ENCODE measurements around the gene CTDSPL.
"Not testable (repeated sequence)": the region's sequence is repeated elsewhere in the genome, so short reads cannot be mapped to it uniquely, and the experiment has no call there.

The CTDSPL gene, protein sequence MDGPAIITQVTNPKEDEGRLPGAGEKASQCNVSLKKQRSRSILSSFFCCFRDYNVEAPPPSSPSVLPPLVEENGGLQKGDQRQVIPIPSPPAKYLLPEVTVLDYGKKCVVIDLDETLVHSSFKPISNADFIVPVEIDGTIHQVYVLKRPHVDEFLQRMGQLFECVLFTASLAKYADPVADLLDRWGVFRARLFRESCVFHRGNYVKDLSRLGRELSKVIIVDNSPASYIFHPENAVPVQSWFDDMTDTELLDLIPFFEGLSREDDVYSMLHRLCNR

GRCh38 chr3:37861620-37862041 is at the start of gene CTDSPL:
CTDSPL (plus strand) TSS chr3:37861880; CDS start chr3:37862200, 320 bp downstream.
- DNase-seq = no peak

DNA sequence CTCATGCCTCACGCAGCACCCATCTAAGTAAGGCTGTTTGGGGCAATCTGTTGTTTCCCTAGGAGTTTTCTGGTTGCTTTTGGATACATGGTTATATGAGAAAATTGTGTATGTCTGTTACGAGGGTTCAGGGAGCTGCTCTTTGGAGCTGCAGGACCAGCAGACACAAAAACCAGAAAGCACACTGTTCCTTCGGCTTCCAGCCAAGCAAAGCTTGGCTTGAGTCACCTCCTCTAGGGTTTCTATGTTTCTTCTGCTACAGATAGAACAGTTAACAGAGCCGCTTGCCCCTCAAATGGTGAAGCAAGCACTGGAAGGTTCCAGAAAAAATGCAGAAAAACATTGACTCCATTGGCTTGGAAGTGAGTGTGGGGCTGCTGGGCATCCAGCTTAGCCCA is 49.2 kb upstream of the CTDSPL start:
- no peak for DNase-seq

- DNase-seq = no peak
These were observed 48.3 kb upstream of the CTDSPL start for GRCh38 chr3:37813403-37813802.

- no peak for DNase-seq
These were observed 47.1 kb upstream of the CTDSPL start for GRCh38 chr3:37814547-37814946.

DNA sequence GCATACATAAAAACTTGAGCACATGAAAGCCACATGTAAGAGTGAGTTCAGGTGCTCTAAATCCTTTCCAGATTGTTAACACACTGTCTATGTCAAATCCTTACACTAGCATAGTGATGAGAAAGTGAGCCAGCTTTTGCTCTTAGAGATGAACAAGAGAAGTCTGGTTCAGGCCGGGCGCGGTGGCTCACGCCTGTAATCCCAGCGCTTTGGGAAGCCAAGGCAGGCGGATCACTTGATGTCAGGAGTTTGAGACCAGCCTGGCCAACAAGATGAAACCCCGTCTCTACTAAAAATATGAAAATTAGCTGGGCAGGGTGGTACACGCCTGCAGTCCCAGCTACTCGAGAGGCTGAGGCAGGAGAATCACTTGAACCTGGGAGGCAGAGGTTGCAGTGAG is 46.5 kb upstream of the CTDSPL start:
- not testable (repeated sequence) for DNase-seq

GRCh38 chr3:37816271-37816670 is 45.4 kb upstream of the CTDSPL start:
- DNase-seq = no peak

GRCh38 chr3:37819591-37819990 is 42.1 kb upstream of the CTDSPL start:
- no peak for DNase-seq

DNA sequence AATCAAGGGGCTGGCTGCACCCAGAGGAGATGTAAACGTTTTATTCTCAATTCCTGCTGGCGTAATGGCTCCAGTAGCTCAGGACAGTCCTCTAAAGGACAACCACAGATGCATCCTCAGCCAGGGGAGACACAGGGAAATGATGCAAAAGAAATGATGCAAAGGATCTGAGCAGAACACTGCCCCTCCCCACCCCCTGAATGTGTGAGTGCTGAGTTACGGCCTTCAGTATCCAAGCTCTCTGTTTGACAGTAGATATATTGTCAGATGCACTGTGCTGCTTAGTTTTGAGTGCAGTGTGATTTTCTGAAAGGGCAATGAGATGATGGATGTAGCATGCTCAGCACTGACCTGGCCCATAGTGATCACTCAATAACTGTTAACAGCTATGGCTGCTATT is 41.4 kb upstream of the CTDSPL start:
- DNase-seq = no peak

DNA sequence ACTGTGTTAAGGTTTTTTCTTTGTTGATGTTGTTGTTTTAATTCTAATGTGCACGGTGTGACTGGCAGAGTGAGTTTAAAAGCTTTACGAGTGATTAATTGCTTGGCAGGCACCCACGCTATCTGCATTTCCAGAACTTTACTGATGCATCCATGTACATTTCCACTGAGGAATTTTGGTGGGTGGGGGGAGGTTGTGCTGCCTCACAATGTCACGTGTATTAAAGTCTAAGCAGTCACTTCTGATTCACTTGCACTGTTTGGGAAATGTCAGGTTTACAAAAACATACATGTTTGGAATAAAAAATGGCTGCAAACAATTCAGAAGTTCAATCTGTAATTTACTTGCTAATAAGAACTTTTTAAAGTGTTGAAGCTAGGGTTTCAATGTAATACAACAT is 38.5 kb upstream of the CTDSPL start:
- no peak for DNase-seq

- DNase-seq = no peak
These were observed 37.4 kb upstream of the CTDSPL start for GRCh38 chr3:37824090-37824953.

DNA sequence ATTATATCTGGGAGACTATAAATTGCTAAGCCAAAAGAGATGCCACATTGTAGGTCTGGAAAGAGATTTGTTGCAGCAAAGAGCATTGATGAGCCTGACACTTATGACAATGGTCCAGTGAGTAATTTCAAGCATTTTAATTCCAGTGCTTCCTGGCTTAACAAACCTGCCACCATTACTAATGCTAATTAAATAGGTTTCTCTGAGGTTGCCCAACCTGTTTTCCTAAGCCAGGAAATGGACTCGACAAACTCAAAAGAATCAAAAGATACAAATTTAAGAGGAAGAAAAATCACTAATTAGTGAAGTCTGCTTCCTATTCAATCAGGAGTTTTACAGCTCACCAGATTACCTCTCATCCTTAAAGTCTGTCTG is 36.7 kb upstream of the CTDSPL start:
- no peak for DNase-seq

- DNase-seq = no peak
These were observed 35.8 kb upstream of the CTDSPL start for GRCh38 chr3:37825744-37826400.

DNA sequence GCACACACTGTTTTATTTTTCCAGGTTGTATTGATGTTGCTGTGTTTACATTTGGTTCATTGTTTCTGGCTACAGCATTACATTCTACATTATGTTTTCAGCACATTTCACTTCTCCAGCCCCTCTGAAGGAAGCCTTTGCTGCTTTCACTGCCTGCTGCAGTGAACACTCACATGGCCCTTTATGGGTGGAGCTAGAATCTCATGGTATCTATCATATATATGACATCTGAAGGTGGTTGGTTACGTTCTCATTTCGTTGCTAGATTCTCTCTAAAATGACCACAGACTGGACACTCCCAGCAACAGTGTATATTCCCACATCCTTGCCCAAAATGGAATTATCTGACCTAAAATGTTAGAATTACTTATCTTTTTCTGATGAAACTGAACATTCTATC is 35.2 kb upstream of the CTDSPL start:
- DNase-seq = no peak

DNA sequence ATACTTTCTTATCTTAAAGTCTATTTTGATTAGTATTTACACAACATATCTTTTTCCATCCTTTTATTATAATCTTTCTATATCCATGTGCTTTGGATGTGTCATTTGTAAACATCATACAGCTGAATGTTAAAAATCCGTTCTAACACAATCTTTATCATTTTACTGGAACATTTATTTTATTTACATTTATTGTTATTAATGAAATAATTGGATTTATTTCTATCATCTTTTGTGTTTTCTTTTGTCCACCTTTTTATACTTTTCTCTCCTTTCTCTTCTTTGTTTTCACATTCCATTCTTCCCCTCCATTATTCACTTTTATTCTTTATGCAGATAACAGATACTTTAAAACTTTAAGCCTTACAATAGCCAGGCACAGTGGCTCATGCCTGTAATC is 34.7 kb upstream of the CTDSPL start:
- no peak for DNase-seq

DNA sequence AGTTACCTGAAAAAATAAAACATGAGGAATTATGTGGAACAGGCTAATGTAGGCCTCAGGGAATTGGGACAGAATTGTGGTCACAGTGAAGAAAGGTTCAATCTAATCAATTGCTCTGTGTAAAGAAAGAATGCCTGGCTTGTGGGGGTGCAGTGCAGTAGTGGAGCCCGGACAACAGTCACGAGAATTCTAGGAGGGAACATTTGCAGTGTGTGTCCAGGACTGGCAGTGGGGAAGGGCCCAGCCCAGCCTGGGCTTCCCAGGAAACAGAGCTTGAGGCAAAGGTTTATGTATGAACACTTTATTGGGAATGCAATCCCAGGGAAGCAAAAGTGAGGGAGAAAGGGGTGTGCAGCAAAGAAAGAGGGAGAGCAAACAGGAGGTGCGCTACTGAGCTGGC is 29.2 kb upstream of the CTDSPL start:
- no peak for DNase-seq

DNA sequence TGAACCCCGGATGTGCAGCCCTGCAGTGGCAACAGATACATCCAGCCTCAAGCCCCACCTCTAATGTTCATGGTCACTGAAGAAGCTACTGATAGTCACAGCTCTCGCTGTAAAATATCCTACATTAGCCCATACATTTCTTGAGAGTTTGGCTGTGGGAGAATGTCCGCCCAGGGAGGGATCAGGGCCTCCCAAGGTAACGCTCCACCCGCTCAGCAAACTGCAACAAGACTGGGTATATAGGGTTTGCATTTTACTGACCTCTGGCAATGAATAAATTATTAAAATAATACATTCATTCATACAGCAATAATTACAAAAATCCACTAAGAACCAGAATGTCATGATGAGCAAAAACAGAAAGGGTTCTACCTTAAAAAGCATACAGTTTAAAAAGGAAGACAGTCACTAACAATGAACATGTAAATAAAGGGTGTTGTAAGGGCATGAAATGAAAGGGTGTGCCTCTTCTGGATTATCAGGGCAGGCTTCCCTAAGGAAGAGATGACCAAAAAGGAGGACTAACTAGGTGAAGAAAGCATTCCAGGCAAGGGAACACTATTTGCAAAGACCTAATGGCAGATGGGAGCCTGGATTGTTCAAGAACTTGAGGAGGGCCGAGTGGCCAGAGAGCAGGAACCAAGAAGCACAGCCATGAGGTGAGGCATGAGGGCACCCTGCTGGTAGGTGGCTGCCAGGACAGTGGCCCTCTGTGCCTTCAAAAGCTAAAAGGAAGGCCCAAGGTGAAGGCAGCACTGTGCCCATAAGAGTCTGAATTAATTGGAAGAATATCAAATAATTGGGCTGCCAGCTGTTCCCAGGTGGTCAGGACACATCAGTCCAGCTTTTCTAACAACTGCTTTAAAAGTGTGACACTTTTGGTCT is 28.1 kb upstream of the CTDSPL start:
- DNase-seq = no peak

DNA sequence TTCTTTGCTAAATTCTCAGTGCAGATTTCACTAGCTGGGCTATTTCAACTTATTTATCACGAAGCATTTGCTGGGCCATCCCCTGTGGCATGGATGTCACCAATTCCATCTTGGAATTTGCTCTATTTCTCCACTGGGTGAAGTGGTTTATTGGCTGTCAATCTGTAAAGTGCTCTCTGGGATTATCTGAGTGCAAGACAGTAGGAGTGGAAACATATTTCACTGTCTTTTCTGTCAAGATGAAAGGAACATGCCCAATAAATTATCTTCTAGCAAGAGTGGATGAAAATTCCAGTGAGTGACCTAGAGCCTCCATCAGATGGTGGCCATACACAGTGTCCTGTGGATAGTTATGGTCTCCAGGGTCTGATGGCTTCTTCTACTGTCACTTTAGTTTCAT is 25.1 kb upstream of the CTDSPL start:
- no peak for DNase-seq

DNA sequence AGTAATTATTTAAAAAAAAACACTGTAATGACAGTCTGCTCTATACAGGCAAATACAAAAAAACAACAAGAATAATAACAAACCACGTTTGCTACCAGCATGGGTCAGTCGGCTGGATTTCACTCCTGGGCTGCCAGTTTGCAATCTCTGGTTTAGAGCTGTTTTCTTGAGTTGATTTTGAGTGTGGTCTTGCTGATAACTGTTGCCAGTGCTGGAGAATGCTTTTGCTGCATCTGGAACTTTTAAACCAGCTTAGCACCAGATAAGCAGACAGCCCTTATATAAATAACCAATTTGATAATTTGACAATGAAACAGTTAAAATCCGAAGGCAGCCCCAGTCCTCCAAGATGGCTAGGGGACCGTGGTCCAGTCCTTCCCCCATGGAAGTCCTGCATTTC is 14.0 kb upstream of the CTDSPL start:
- no peak for DNase-seq

DNA sequence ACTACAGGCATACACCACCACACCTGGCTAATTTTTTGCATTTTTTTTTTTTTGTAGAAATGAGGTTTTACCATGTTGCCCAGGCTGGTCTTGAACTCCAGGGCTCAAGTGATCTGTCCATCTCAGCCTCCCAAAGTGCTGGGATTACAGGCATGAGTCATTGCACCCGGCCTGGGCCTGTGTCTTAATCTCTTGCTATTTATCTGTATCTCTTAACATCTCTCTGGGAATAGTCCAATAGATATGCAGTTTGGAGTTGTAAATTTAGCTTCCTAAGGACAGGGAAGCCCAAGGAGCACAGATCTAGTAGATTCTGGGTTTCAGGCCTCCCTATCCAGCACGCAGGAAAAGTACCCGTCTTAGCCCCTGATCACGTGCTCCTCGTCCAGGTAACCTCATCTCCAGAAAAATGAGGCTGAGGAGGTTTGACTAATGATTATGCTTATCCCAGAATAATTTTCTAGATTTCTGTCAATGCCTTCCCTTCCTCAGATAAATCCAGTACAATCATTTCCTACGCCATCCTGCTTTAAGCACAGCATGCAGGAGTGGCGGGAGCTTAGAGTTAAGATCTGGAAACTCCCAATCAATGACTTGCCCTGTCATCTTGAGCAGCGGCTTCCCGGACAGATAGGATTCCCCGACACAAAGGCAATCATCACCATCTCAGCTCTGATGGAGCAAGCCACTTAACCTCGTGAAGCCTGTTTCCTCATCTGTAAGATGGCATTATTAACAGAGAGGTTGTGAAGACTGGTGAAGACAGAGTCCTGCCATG is 12.3 kb upstream of the CTDSPL start:
- no peak for DNase-seq

DNA sequence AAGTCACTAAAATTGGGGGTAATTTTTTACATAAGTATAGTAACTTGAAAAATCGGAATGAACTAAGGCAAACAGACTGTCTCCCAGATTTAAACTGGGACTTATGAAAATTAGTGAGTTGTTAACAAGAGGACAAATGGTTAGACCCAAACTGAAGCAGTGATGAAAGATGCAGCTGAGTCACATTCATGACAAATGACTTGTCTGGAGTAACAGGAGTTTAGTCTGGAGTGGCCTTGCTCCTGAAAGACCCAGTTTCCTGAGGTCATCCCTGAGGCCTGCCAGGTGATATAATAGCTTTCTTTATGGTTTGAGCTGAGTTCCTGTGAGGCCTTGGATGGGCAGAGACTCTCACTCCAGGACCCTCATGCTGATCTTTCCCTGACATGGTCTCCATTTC is 9.6 kb upstream of the CTDSPL start:
- no peak for DNase-seq

GRCh38 chr3:37852771-37853170 is 8.9 kb upstream of the CTDSPL start:
- DNase-seq = no peak

All from NCI-H1092 (cell line).